ENCODE results near the gene SNX27. TPM values are rescaled to one million over a fixed set of nuclear protein-coding genes. Genes with fewer than 3 reads are reported as not detected.

Gene SNX27
- polyA plus RNA-seq, 3 donors = 20.5 to 22.5 (median 21.8) TPM

- no peak for DNase-seq (ENCODE audit: low read depth in 3 of 3, low spot score in 2 of 3)
Measured at GRCh38 chr1:151701515-151701914, 89.7 kb downstream of the SNX27 start.

- no peak for DNase-seq (ENCODE audit: low read depth in 3 of 3, low spot score in 2 of 3)
Measured at GRCh38 chr1:151702936-151703335, 91.1 kb downstream of the SNX27 start.

GRCh38 chr1:151703813-151704212 lies 92.0 kb downstream of the SNX27 start:
- DNase-seq (ENCODE audit: low read depth in 3 of 3, low spot score in 2 of 3) = no peak

GRCh38 chr1:151704246-151704645 lies 92.4 kb downstream of the SNX27 start:
- DNase-seq (ENCODE audit: low read depth in 3 of 3, low spot score in 2 of 3) = no peak

DNA sequence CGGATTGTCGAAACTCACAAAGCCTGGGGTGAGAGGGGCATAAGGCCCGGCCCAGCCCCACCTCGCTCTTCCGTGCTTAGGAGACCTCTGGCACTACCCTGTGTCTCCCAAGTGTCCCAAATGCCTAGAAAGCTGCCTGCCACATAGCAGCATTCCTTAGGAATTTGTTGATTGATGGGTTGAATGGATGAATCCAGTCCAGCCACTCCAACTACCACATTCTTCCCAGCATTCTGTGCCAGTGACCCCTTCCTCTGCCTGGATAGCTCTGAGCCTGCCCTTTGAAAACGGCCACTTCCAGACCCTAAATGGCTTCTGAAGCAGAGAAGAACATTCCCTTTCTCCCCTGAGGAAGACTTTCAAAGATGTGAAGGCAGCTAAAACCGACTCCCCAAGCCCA lies 93.3 kb downstream of the SNX27 start:
- no peak for DNase-seq (ENCODE audit: low read depth in 3 of 3, low spot score in 2 of 3)

GRCh38 chr1:151705753-151706463 lies 94.1 kb downstream of the SNX27 start:
- DNase-seq (ENCODE audit: low read depth in 3 of 3, low spot score in 2 of 3) = no peak

GRCh38 chr1:151706464-151707415 lies 94.9 kb downstream of the SNX27 start:
- no peak for DNase-seq (ENCODE audit: low read depth in 3 of 3, low spot score in 2 of 3)

GRCh38 chr1:151707541-151708065 lies 95.8 kb downstream of the SNX27 start:
- DNase-seq (ENCODE audit: low read depth in 3 of 3, low spot score in 2 of 3) = no peak

GRCh38 chr1:151708891-151709290 lies 97.0 kb downstream of the SNX27 start:
- no peak for DNase-seq (ENCODE audit: low read depth in 3 of 3, low spot score in 2 of 3)

- no peak for DNase-seq (ENCODE audit: low read depth in 3 of 3, low spot score in 2 of 3)
Measured at GRCh38 chr1:151710187-151710840, 98.5 kb downstream of the SNX27 start.

DNA sequence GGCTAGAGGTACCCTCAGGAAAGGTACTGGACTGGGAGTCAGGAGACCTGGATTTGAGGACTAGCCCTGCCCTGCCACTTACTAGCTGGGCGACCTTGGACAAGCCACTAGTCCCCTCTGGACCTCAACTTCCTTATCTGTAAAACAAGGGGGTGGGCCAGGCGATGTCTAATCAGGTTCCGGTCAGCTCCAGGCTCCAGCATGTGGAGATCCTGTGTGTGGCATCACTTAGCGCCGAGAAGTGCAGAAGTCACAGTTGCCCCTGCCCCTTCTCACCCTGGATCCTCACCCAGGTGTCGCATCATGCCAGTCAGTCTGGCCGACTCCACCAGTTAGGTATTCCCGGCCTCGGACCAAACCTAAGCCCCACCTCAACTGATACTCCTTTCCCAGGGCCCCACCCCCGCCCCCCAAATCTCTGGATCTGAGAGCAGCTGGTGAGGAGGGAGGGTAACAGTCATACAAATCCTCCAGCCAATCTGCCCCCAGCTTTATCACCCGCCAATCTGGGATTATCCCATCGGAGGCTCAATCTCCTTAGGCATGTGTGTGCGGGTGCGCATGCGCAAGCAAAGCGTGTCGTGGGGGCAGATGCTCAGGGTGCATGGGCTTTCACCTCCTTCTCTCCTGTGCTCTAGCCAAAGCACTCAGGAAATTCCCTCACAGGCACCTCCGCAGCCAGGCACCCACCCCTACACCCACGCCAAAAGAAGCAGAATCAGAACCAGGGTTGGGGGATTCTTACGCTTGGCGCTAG lies 99.4 kb downstream of the SNX27 start:
- DNase-seq (ENCODE audit: low read depth in 3 of 3, low spot score in 2 of 3) = no peak

GRCh38 chr1:151711951-151712350 lies 100.1 kb downstream of the SNX27 start:
- DNase-seq (ENCODE audit: low read depth in 3 of 3, low spot score in 2 of 3) = no peak

DNA sequence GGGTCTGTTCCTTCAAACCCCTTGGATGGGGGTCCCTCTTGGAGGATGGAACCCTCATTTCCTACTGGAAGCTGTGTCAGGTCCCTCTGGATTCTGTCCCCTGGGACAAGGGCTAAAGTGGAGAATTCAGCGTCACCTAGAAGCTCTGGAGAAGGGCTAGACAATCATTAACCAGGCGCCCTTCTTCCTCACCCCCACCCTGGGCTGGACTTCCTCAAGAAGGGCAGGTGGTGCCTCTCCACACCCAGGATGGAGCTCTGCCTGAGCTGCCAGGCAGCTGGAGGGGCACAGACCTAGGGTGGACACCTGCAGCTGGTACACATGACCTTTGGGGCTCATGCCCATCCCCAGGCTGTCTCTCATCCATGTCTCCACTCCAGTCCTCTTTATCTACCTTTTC lies 101.2 kb downstream of the SNX27 start:
- no peak for DNase-seq (ENCODE audit: low read depth in 3 of 3, low spot score in 2 of 3)

GRCh38 chr1:151713874-151714273 lies 102.0 kb downstream of the SNX27 start:
- DNase-seq (ENCODE audit: low read depth in 3 of 3, low spot score in 2 of 3) = no peak

DNA sequence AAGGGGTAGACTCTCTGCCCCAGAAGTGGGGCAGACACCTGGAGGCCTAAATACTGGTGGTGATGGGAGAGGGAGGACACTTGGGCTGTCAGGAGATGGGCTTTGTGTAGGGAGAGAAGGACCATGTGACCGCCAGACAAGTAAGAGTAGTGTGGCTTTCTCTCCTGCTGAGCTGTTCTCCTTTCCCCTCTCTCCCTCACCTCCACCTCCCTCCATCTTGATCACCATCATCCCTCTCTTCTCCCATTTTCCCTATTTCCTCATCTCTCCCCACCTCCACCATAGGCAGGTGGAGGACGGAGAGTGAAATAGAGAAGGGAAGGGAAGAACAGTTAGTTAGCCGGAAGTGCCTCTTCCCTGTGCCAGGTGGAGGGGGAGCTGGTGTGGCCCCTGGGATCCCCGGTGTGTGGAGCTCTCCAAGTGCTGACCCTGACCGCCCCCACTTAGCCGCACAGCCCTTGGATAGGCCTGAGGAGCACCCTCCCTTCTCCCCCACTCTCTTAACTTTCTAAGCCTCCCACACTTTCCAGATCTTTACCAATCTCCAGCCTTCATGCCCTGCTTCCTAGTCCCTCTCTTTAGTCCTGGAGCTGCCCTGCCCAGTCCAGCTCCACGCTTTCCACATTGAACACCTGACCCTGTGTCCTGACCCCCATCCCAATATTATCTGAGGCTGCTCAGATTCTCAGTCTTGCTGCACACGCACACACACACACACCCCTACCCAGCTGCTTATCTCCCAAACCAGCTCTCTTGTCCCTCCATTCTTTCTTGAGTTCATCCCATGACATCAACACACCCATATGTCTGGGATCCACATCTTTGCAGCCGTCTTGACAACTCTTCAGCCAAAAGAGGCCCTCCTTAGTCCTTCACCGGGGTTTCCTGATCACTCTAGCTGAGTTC lies 103.2 kb downstream of the SNX27 start:
- DNase-seq (ENCODE audit: low read depth in 3 of 3, low spot score in 2 of 3) = no peak

DNA sequence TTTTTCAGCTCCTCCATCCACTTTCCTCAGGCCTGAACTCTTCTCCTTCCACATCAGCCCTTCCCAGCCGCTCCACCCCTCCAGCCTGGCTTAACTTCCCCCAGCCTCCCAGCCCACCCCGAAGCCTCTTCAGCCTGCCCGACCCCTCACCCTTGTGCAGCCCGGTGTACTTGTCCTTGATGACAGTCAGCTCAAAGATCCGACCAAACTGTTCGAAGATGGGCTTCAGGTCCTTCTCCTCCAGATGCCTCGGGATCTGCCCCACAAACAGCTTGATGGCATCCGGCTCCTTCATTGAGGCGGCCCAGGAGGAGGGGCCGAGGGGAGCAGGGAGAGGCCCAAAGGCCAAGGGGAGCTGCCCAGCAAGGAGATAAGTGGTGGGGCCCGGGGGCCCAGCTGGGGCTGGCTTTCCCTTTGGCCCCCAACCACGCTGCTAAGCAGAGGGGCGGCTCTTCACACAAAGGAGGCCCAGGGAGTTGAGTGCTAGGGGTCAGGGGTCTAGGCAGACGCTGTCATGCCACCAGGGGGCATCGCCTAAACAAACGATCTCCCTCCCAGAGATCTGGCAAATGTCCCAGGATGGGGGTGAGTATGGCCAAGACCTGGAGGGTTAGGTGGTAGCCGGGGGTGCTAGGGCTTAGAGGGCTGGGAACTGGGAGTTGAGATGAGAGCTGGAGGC lies 104.0 kb downstream of the SNX27 start:
- no peak for DNase-seq (ENCODE audit: low read depth in 3 of 3, low spot score in 2 of 3)

DNA sequence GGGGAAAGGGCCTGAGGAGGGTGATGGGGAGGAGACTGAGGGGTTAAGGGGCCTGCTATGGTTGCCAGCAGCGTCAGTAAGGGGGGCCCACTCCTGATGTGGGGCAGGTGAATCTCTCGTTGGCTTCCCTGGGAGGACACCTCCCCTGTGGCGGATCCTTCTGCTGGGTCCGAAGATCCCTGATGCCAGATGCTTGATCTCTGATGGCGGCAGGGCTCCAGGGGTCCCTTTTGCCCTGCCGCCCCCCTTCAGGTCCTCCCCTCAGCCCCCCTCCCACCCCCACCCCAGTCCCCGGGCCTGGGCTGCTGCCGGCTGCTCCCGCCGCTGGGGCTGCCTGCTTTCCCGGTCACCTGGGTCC lies 104.5 kb downstream of the SNX27 start:
- DNase-seq (ENCODE audit: low read depth in 3 of 3, low spot score in 2 of 3) = no peak

DNA sequence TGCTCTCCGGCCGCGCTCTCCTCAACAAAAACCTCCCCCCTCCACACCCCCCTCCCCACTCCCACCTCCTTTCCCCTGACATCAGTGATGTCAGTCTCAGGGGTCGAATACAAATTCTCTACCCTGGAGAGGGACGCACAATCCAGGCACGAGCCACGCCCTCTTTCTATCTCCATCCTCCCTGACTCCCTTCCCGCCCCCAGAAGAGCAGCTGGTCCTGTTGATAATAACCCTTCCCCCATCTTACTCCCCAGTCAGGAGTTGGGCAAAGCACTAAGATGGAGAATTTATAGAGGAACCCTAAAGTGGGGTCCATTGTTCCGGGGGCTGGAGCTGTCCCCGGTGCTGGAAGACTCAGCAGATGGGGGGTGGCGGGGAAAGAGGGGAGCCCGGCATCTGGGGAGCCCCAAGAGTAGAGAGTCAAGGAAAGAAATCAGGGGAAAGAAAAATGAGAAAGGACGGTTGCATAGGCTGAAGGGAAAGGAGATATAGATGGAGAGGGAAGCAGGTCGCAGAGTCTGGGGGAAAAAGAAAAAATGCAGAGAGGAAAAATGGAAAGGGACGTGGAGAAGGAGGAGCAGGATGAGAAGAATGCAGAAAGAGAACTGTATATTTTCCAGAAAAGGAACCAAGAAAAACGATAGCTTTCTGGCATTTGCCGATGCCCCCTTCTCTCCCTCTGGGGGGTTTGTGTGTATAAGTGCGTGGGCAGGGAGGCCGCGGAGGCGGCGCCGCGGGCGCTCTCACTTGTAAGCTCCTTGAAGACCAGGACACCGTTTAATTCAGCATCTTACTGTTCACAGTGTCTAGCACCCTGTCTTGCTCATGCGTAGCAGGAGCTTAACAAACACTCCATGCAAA lies 105.2 kb downstream of the SNX27 start, which contains the start of gene CELF3:
Gene CELF3 (minus strand): TSS at position 33 of the 861 bp plus-strand sequence. CDS start 783 bp downstream, outside the sequence.
- no peak for DNase-seq (ENCODE audit: low read depth in 3 of 3, low spot score in 2 of 3)
